Measurements from ENCODE around the gene GTPBP8.

GTPBP8 gene

DNA sequence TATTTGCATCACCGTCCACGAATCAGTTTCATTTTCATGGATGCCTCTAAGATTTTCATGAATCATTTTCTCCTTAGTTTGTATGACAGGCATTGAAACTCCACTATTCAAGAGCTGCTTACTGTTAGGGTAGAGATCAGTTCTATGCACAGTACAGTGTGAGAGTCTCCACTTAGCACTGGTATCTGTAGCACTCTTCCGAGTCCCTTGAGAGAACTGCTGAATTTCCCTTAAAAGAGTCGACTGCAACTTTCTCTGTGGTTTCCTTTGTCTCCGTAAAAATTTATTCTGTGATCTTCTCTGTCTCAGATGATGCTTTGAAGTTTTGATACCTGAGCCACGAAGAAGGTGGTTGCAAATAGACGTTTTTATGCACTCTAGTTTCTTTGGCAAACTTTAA lies 14.8 kb downstream of the GTPBP8 start:
- H3K9me3 ChIP-seq (ENCODE audit: severe bottlenecking), result no peaks in the 10 kb centered on the region
- H3K27ac ChIP-seq (ENCODE audit: poor library complexity, severe bottlenecking), result no peak overlapping the region

DNA sequence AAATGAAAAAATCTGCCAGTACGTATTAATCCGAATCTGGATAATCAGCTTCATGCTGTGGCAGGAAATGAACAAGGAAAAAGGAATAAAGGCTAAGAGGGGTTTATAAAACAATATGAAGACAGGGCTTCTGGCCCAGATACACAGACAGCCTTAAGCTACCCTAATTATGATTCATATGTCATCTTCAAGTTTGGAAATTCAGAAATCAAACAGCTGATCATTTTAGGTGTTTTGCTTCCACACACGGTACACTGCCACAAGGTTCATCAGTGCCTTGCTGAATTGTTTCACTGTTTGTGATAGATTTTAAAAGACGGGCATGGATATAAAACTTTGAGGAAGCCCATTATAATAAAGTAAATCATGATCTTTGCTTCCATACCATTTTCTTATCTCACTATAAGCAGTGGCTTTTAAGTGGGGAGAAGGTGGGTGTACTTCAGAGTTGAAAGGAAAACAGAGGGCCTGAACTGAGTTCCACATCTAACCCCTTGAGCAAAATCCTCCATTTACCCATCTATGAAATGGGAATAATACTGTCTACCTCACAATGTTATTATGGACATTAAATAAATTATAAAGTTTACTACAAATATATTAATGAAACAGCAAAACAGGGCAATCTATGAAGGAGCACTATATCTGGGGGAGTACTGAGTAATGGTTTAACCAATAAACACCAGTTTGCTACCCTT lies 15.7 kb downstream of the GTPBP8 start:
- Histone ChIP-seq H3K4me1 (ENCODE audit: insufficient read depth, poor library complexity, severe bottlenecking) (no peaks in the 10 kb centered on the region), H3K27ac (ENCODE audit: poor library complexity, severe bottlenecking) (no peak overlapping the region), H3K4me3 (ENCODE audit: severe bottlenecking) (no peak overlapping the region), H3K9me3 (ENCODE audit: severe bottlenecking) (no peaks in the 10 kb centered on the region), H3K36me3 (ENCODE audit: low read depth) (peaks cover 93% of the 10 kb centered on the region), H3K27me3 (ENCODE audit: insufficient read depth, poor library complexity, severe bottlenecking) (no peaks in the 10 kb centered on the region)
- DNase-seq (ENCODE audit: low spot score) (no peak), ATAC-seq (ENCODE audit: low read depth) (no peak)
- no peak for TF ChIP-seq CTCF (IDR thresholded peaks at IDR 0.05; ENCODE audit: poor library complexity, severe bottlenecking)

More for the DNA sequence above, 14.8 kb downstream of the GTPBP8 start:
- H3K4me1 ChIP-seq (ENCODE audit: insufficient read depth, poor library complexity, severe bottlenecking), result no peaks in the 10 kb centered on the region
- ATAC-seq (ENCODE audit: low read depth), result no peak
- H3K27me3 ChIP-seq (ENCODE audit: insufficient read depth, poor library complexity, severe bottlenecking), result no peaks in the 10 kb centered on the region
- DNase-seq (ENCODE audit: low spot score), result no peak
- no peak overlapping the region for H3K4me3 ChIP-seq (ENCODE audit: severe bottlenecking)
- H3K36me3 ChIP-seq (ENCODE audit: low read depth), result peaks cover 93% of the 10 kb centered on the region
- no peak for TF ChIP-seq CTCF (IDR thresholded peaks at IDR 0.05; ENCODE audit: poor library complexity, severe bottlenecking)

DNA sequence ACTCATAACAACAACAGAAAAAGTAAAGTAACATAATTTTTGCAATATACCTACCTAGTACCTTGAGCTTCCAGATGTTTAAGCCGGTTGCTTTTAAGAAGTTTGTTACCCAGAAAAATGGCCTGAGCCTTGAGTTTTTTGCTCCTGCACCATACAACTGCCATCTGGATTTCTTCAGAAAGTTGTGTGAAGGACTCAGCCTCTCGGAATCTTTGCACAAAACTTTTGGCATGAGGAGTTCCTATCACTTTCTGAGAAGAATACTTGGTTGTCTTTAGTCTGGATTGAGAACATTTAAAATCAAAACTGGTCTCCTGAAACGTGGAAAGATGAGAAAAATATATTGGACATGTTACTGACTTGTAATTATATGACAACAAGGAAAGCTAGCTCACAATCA lies 17.3 kb downstream of the GTPBP8 start:
- H3K36me3 ChIP-seq (ENCODE audit: low read depth), result peaks cover 94% of the 10 kb centered on the region
- no peaks in the 10 kb centered on the region for H3K27me3 ChIP-seq (ENCODE audit: insufficient read depth, poor library complexity, severe bottlenecking)
- H3K4me3 ChIP-seq (ENCODE audit: severe bottlenecking), result no peak overlapping the region

DNA sequence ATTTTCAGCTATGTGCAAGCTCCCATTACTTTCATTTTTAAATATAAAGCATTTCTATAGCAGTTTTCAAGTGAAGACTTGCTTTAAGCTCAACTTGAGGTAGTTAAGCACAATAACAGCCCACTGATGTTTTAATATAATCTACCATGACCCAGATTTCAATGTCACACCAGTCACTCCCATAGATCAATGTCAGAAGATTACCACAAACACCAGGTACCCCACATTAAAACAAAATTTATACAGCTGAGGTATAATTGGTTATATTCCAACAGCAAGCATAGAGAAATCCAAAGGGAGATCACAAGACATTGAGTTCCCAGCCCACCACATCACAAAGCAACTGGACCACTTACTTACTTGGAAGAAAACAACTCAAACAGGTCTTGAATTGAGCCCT lies 22.8 kb downstream of the GTPBP8 start:
- no peak for ATAC-seq (ENCODE audit: low read depth)
- TF ChIP-seq CTCF (IDR thresholded peaks at IDR 0.05; ENCODE audit: poor library complexity, severe bottlenecking), result no peak
- Histone ChIP-seq H3K9me3 (ENCODE audit: severe bottlenecking) (no peaks in the 10 kb centered on the region), H3K4me3 (ENCODE audit: severe bottlenecking) (no peak overlapping the region), H3K27me3 (ENCODE audit: insufficient read depth, poor library complexity, severe bottlenecking) (no peaks in the 10 kb centered on the region), H3K36me3 (ENCODE audit: low read depth) (peaks cover 85% of the 10 kb centered on the region), H3K27ac (ENCODE audit: poor library complexity, severe bottlenecking) (no peak overlapping the region), H3K4me1 (ENCODE audit: insufficient read depth, poor library complexity, severe bottlenecking) (peaks cover 10% of the 10 kb centered on the region)
- no peak for DNase-seq (ENCODE audit: low spot score)

More for the DNA sequence above, 17.3 kb downstream of the GTPBP8 start:
- TF ChIP-seq CTCF (IDR thresholded peaks at IDR 0.05; ENCODE audit: poor library complexity, severe bottlenecking), result no peak
- no peak for ATAC-seq (ENCODE audit: low read depth)
- Histone ChIP-seq H3K27ac (ENCODE audit: poor library complexity, severe bottlenecking) (no peak overlapping the region), H3K4me1 (ENCODE audit: insufficient read depth, poor library complexity, severe bottlenecking) (no peaks in the 10 kb centered on the region), H3K9me3 (ENCODE audit: severe bottlenecking) (no peaks in the 10 kb centered on the region)
- DNase-seq (ENCODE audit: low spot score), result no peak

DNA sequence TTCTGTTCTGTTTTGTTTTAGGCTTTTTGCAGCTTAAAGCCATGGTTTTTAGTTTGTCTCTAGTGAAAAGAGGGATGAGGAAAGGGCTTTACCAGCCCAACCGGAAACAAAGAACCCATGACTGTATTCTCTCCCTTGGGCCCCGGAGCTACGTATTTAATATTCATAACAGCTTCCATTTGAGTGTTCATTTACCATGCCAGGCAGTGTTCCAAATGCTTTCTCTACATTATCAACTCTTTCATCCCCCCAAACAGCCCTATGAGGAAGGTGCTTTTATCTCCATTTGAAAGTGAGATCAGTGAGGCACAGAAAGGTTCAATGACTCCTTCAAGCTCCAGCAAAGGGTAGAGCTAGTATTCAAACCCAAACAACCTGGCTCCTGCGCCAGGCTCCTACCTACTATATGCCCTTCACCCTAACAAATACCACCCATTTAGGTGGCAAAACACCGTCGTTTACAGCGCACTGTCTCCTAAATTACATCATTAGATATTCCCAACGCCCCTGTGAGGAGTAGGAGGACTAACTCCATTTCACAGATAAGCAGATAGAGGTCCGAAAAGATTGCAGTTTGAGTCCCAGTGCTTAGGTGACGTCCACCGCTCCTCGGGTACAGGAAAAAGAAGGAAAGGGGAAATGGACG lies 27.9 kb downstream of the GTPBP8 start:
- TF ChIP-seq CTCF (IDR thresholded peaks at IDR 0.05; ENCODE audit: poor library complexity, severe bottlenecking), result no peak
- H3K27ac ChIP-seq (ENCODE audit: poor library complexity, severe bottlenecking), result peak overlapping the region; percentile 68
- DNase-seq (ENCODE audit: low spot score), result no peak

More for the DNA sequence above, 27.9 kb downstream of the GTPBP8 start:
- Histone ChIP-seq H3K27me3 (ENCODE audit: insufficient read depth, poor library complexity, severe bottlenecking) (no peaks in the 10 kb centered on the region), H3K4me3 (ENCODE audit: severe bottlenecking) (peak overlapping the region; percentile 84), H3K36me3 (ENCODE audit: low read depth) (peaks cover 38% of the 10 kb centered on the region), H3K9me3 (ENCODE audit: severe bottlenecking) (no peaks in the 10 kb centered on the region), H3K4me1 (ENCODE audit: insufficient read depth, poor library complexity, severe bottlenecking) (peaks cover 10% of the 10 kb centered on the region)
- ATAC-seq (ENCODE audit: low read depth), result peak; percentile 19; the same call in 2 of the 3 replicates

Data from RWPE2 (cell line).